Subcutaneous abdominal adipose tissue (tissue), 5 donors: ENCODE measurements around the gene CBARP.

ENCODE experiments used
- H3K27ac ChIP-seq: one replicate; pipeline ENCODE4 v1.7.0; 2013; ENCODE audit warnings: low read depth, mild to moderate bottlenecking, inconsistent platforms, low read length, moderate library complexity
- H3K27me3 ChIP-seq, 5 donors: one replicate each; pipeline ENCODE4 v1.7.0; 2013; ENCODE audit warnings: low read length in 5 of 5, inconsistent platforms in 1 of 5; ENCODE audit not compliant: control insufficient read depth in 5 of 5, insufficient read depth in 4 of 5
- H3K36me3 ChIP-seq, 5 donors: one replicate each; pipeline ENCODE4 v1.7.0; 2013; ENCODE audit warnings: low read length in 5 of 5; ENCODE audit not compliant: control insufficient read depth in 5 of 5, insufficient read depth in 5 of 5
- H3K4me1 ChIP-seq, 5 donors: one replicate each; pipeline ENCODE4 v1.7.0; 2013; ENCODE audit warnings: low read length in 5 of 5, mild to moderate bottlenecking in 3 of 5, moderate library complexity in 1 of 5; ENCODE audit not compliant: control insufficient read depth in 5 of 5, insufficient read depth in 5 of 5
- H3K4me3 ChIP-seq, 5 donors: one replicate each; pipeline ENCODE4 v1.7.0; 2013; ENCODE audit warnings: low read length in 5 of 5, low read depth in 1 of 5
- H3K9ac ChIP-seq, 5 donors: one replicate each; pipeline ENCODE4 v1.7.0; 2013; ENCODE audit warnings: low read length in 5 of 5, mild to moderate bottlenecking in 4 of 5, moderate library complexity in 3 of 5
- H3K9me3 ChIP-seq, 5 donors: one replicate each; pipeline ENCODE4 v1.7.0; 2013; ENCODE audit warnings: low read length in 5 of 5; ENCODE audit not compliant: control insufficient read depth in 5 of 5
- donor health status: healthy.
- donor health status: healthy.
- donor health status: healthy.
- donor health status: healthy.
- donor health status: healthy.

CBARP gene

GRCh38 chr19:1252221-1252820, 14.5 kb upstream of the CBARP start:
- Histone ChIP-seq H3K4me3 (peak overlapping the region in 4 of 5 donors; percentile 75 to 86 (median 78)), H3K27me3 (no peaks in the 10 kb centered on the region), H3K36me3 (peaks cover 0 to 43% (median 38%) of the 10 kb centered on the region in 5 donors), H3K4me1 (peaks cover 2 to 59% (median 50%) of the 10 kb centered on the region in 5 donors), H3K27ac (peak overlapping the region; percentile 97), H3K9me3 (no peaks in the 10 kb centered on the region), H3K9ac (peak overlapping the region in 4 of 5 donors; percentile 62 to 83 (median 74))

GRCh38 chr19:1251330-1252220, 13.8 kb upstream of the CBARP start:
- Histone ChIP-seq H3K4me3 (peak overlapping the region; percentile 38 to 86 (median 77)), H3K27me3 (no peaks in the 10 kb centered on the region), H3K36me3 (peaks cover 0 to 36% (median 31%) of the 10 kb centered on the region in 5 donors), H3K9me3 (no peaks in the 10 kb centered on the region), H3K9ac (peak overlapping the region; percentile 48 to 89 (median 76)), H3K27ac (peak overlapping the region; percentile 97), H3K4me1 (peaks cover 2 to 53% (median 49%) of the 10 kb centered on the region in 5 donors)

- H3K9ac ChIP-seq = peak overlapping the region; percentile 38 to 89 (median 76)
These were observed 12.8 kb upstream of the CBARP start for GRCh38 chr19:1250437-1251260.

GRCh38 chr19:1249990-1250436, 12.2 kb upstream of the CBARP start:
- Histone ChIP-seq H3K36me3 (peaks cover 0 to 22% (median 17%) of the 10 kb centered on the region in 5 donors), H3K4me3 (peak overlapping the region in 4 of 5 donors; percentile 75 to 86 (median 78)), H3K27me3 (no peaks in the 10 kb centered on the region), H3K4me1 (peaks cover 2 to 55% (median 49%) of the 10 kb centered on the region in 5 donors), H3K9ac (peak overlapping the region in 4 of 5 donors; percentile 37 to 84 (median 78)), H3K27ac (peak overlapping the region; percentile 72), H3K9me3 (no peaks in the 10 kb centered on the region)

More at GRCh38 chr19:1250437-1251260, 12.8 kb upstream of the CBARP start:
- H3K36me3 ChIP-seq = peaks cover 0 to 29% (median 23%) of the 10 kb centered on the region in 5 donors
- H3K4me1 ChIP-seq = peaks cover 2 to 55% (median 49%) of the 10 kb centered on the region in 5 donors
- no peaks in the 10 kb centered on the region for H3K27me3 ChIP-seq
- H3K27ac ChIP-seq = peak overlapping the region; percentile 97
- H3K9me3 ChIP-seq = no peaks in the 10 kb centered on the region
- H3K4me3 ChIP-seq = peak overlapping the region; percentile 35 to 86 (median 77)

- Histone ChIP-seq H3K27ac (peak overlapping the region; percentile 93), H3K9ac (peak overlapping the region in 4 of 5 donors; percentile 37 to 84 (median 79)), H3K36me3 (peaks cover 0 to 17% (median 11%) of the 10 kb centered on the region in 5 donors), H3K4me3 (peak overlapping the region in 4 of 5 donors; percentile 75 to 86 (median 78)), H3K9me3 (no peaks in the 10 kb centered on the region), H3K27me3 (no peaks in the 10 kb centered on the region), H3K4me1 (peaks cover 2 to 55% (median 49%) of the 10 kb centered on the region in 5 donors)
These were observed 11.6 kb upstream of the CBARP start for GRCh38 chr19:1249298-1249989.

- H3K36me3 ChIP-seq = peaks cover 0 to 11% (median 6%) of the 10 kb centered on the region in 5 donors
- H3K27ac ChIP-seq = peak overlapping the region; percentile 93
- H3K27me3 ChIP-seq = no peaks in the 10 kb centered on the region
- H3K4me1 ChIP-seq = peaks cover 2 to 55% (median 49%) of the 10 kb centered on the region in 5 donors
- H3K9me3 ChIP-seq = no peaks in the 10 kb centered on the region
- H3K4me3 ChIP-seq = peak overlapping the region in 4 of 5 donors; percentile 63 to 80 (median 70)
- peak overlapping the region in 4 of 5 donors; percentile 71 to 83 (median 76) for H3K9ac ChIP-seq
These were observed 11.0 kb upstream of the CBARP start for GRCh38 chr19:1248786-1249297.

- peaks cover 2 to 55% (median 49%) of the 10 kb centered on the region in 5 donors for H3K4me1 ChIP-seq
- peaks cover 0 to 8% (median 6%) of the 10 kb centered on the region in 5 donors for H3K36me3 ChIP-seq
These were observed 10.5 kb upstream of the CBARP start, which contains the start of gene MIDN for GRCh38 chr19:1248139-1248785. Gene MIDN, plus strand, starts transcription at chr19:1248583. Its CDS starts 1,714 bp downstream, at chr19:1250297.

GRCh38 chr19:1247748-1248138, 9.9 kb upstream of the CBARP start:
- H3K4me3 ChIP-seq = peak overlapping the region in 4 of 5 donors; percentile 42 to 80 (median 62)
- H3K27ac ChIP-seq = peak overlapping the region; percentile 93
- peaks cover 2 to 57% (median 53%) of the 10 kb centered on the region in 5 donors for H3K4me1 ChIP-seq

More at GRCh38 chr19:1248139-1248785, 10.5 kb upstream of the CBARP start, which contains the start of gene MIDN:
- Histone ChIP-seq H3K9me3 (no peaks in the 10 kb centered on the region), H3K4me3 (peak within 1 kb of the TSS in 4 of 5 donors; percentile 63 to 80 (median 70)), H3K27ac (peak within 1 kb of the TSS; percentile 93), H3K27me3 (no peaks in the 10 kb centered on the region), H3K9ac (peak within 1 kb of the TSS in 4 of 5 donors; percentile 71 to 84 (median 80))

More at GRCh38 chr19:1247748-1248138, 9.9 kb upstream of the CBARP start:
- Histone ChIP-seq H3K27me3 (no peaks in the 10 kb centered on the region), H3K9me3 (no peaks in the 10 kb centered on the region), H3K9ac (peak overlapping the region in 3 of 5 donors; percentile 59 to 84 (median 69)), H3K36me3 (peaks cover 0 to 8% (median 6%) of the 10 kb centered on the region in 5 donors)
